ENCODE data around the gene HSPA1L. TPM values are rescaled to one million over a fixed set of nuclear protein-coding genes. Genes with fewer than 3 reads are reported as not detected.

Gene HSPA1L
- total RNA-seq, 1 experiment from 2014 or later, result 0.12 TPM

DNA sequence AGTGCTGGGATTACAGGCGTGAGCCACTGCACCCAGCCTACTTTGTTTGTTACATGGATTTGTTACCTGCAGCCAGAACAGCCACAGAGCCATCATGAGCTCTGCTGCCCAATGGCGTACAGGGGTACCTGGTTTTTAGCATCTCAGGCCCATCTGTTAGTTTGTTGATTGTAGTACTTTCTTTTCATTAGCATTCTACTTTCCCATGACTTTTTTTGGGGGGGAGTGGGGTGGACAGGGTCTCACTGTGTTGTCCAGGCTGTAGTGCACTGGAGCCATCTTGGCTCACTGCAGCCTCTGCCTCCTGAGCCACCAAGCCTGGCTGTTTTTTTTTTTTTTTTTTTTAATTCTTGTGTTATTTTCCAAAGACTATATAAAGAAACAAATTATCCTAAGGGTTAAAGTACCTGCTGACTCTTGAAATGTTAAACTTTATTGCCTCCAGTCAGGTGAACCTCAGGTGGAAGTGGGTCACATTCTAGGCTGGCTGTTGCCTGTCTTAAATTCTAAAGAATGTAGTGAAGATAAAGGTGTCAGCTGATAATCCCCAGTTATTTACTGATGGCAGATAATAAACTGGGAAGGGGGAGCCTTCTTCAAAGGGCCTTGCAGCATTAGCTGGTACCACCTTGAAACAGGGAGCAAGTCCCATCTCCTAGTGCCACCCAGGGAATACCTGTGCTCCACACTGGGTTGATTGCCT is 32.3 kb upstream of the HSPA1L start:
- no peak overlapping the region for H3K4me3 ChIP-seq (replicated peaks in 1 of 2; ENCODE audit: low read depth in 1 of 2, low read length in 2 of 2)
- H3K27me3 ChIP-seq (ENCODE audit: insufficient read depth, low read length), result no peaks in the 10 kb centered on the region
- no peaks in the 10 kb centered on the region for H3K9me3 ChIP-seq (ENCODE audit: control insufficient read depth in 1 of 2, insufficient read depth in 1 of 2, low read depth in 1 of 2, low read length in 2 of 2)
- no peaks in the 10 kb centered on the region for H3K36me3 ChIP-seq (ENCODE audit: control insufficient read depth in 1 of 2, insufficient read depth in 2 of 2, low read length in 2 of 2)
- DNase-seq (ENCODE audit: low read depth, low spot score) (no peak), ATAC-seq (no peak)
- H4K20me1 ChIP-seq (ENCODE audit: insufficient read depth), result no peaks in the 10 kb centered on the region
- H3K27ac ChIP-seq (ENCODE audit: low read depth, low read length), result no peak overlapping the region
- H3K4me2 ChIP-seq (ENCODE audit: low read length), result peak overlapping the region; percentile 12; the same call in 1 of the 2 replicates
- H2AFZ ChIP-seq (ENCODE audit: low read depth, low read length, poor library complexity, severe bottlenecking), result no peak overlapping the region
- TF ChIP-seq ZNF274 (IDR thresholded peaks at IDR 0.05; ENCODE audit: low read depth, low read length), result no peak
- TF ChIP-seq CBX3 (IDR thresholded peaks at IDR 0.05; ENCODE audit: low read depth), result no peak
- TF ChIP-seq ZFX (IDR thresholded peaks at IDR 0.05), result no peak
- TF ChIP-seq, protein P1, sequence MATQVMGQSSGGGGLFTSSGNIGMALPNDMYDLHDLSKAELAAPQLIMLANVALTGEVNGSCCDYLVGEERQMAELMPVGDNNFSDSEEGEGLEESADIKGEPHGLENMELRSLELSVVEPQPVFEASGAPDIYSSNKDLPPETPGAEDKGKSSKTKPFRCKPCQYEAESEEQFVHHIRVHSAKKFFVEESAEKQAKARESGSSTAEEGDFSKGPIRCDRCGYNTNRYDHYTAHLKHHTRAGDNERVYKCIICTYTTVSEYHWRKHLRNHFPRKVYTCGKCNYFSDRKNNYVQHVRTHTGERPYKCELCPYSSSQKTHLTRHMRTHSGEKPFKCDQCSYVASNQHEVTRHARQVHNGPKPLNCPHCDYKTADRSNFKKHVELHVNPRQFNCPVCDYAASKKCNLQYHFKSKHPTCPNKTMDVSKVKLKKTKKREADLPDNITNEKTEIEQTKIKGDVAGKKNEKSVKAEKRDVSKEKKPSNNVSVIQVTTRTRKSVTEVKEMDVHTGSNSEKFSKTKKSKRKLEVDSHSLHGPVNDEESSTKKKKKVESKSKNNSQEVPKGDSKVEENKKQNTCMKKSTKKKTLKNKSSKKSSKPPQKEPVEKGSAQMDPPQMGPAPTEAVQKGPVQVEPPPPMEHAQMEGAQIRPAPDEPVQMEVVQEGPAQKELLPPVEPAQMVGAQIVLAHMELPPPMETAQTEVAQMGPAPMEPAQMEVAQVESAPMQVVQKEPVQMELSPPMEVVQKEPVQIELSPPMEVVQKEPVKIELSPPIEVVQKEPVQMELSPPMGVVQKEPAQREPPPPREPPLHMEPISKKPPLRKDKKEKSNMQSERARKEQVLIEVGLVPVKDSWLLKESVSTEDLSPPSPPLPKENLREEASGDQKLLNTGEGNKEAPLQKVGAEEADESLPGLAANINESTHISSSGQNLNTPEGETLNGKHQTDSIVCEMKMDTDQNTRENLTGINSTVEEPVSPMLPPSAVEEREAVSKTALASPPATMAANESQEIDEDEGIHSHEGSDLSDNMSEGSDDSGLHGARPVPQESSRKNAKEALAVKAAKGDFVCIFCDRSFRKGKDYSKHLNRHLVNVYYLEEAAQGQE (IDR thresholded peaks at IDR 0.05; ENCODE audit: low read depth), result no peak
- no peak for TF ChIP-seq POLR2A (IDR thresholded peaks at IDR 0.05; ENCODE audit: borderline replicate concordance, extremely low read depth, insufficient read depth, insufficient read length)
- TF ChIP-seq POLR2AphosphoS5 (IDR thresholded peaks at IDR 0.05; ENCODE audit: low read depth, low read length), result no peak
- no peak for TF ChIP-seq YY1 (IDR thresholded peaks at IDR 0.05; ENCODE audit: extremely low read depth, insufficient replicate concordance, low read depth, low read length)
- TF ChIP-seq SP1 (IDR thresholded peaks at IDR 0.05; ENCODE audit: low read depth), result no peak
- TF ChIP-seq, protein P2, sequence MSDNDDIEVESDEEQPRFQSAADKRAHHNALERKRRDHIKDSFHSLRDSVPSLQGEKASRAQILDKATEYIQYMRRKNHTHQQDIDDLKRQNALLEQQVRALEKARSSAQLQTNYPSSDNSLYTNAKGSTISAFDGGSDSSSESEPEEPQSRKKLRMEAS (IDR thresholded peaks at IDR 0.05), result no peak
- TF ChIP-seq CEBPB (IDR thresholded peaks at IDR 0.05; ENCODE audit: low read depth), result no peak
- no peak for TF ChIP-seq JUND (IDR thresholded peaks at IDR 0.05)
- TF ChIP-seq SIN3A (IDR thresholded peaks at IDR 0.05; ENCODE audit: low read depth), result no peak
- TF ChIP-seq EZH2 (IDR thresholded peaks at IDR 0.05), result no peak
- TF ChIP-seq FOSL1 (IDR thresholded peaks at IDR 0.05; ENCODE audit: low read depth), result no peak
- no peaks in the 10 kb centered on the region for H3K79me2 ChIP-seq (ENCODE audit: insufficient read depth, low read length)
- ChIA-PET POLR2A (interaction anchor here (0.9 to 1.6 kb wide), 3 partner anchors 9 to 20 kb away, joined by 4 to 5 read pairs (median 4); partner anchors contain the start of genes HSPA1B and NEU1), CTCF (no interaction called here), RAD21 (ENCODE audit: low non-redundant PET in 1 of 2, low total read pairs in 2 of 2, uncharacterized antibody in 2 of 2, unreplicated experiment in 2 of 2) (no interaction called here)
- intact Hi-C loops (cut with micrococcal nuclease), result no loop called here
- H3K9me2 ChIP-seq (ENCODE audit: insufficient read depth), result no peaks in the 10 kb centered on the region
- BruUV-seq (replicated peaks), result no TSS peak
- no peak overlapping the region for H3K9ac ChIP-seq (ENCODE audit: low read length)
- H3K4me1 ChIP-seq (ENCODE audit: control insufficient read depth in 1 of 2, insufficient read depth in 2 of 2, low read length in 2 of 2), result peaks cover 0 to 14% of the 10 kb centered on the region in 2 experiments; a peak in 2 of 4 replicates
